Neural progenitor cell (in vitro differentiated cells): ENCODE results near the gene PLCD3.

ENCODE experiments used
- EZH2phosphoT487 ChIP-seq: fragments of 200-600 bp; sonication (generic); IDR thresholded peaks from 2 replicates; pipeline ENCODE4 v1.6.1; 2017; ENCODE audit warnings: antibody characterized with exemption
- TF ChIP-seq, protein P1 (sequence below): fragments of 200-600 bp; sonication (generic); IDR thresholded peaks from 2 replicates; pipeline ENCODE4 v1.5.1; 2017; ENCODE audit warnings: antibody characterized with exemption, mild to moderate bottlenecking

GRCh38 chr17:45060797-45061605 is 71.3 kb downstream of the PLCD3 start, which contains the start of gene NMT1:
- TF ChIP-seq, protein P1, sequence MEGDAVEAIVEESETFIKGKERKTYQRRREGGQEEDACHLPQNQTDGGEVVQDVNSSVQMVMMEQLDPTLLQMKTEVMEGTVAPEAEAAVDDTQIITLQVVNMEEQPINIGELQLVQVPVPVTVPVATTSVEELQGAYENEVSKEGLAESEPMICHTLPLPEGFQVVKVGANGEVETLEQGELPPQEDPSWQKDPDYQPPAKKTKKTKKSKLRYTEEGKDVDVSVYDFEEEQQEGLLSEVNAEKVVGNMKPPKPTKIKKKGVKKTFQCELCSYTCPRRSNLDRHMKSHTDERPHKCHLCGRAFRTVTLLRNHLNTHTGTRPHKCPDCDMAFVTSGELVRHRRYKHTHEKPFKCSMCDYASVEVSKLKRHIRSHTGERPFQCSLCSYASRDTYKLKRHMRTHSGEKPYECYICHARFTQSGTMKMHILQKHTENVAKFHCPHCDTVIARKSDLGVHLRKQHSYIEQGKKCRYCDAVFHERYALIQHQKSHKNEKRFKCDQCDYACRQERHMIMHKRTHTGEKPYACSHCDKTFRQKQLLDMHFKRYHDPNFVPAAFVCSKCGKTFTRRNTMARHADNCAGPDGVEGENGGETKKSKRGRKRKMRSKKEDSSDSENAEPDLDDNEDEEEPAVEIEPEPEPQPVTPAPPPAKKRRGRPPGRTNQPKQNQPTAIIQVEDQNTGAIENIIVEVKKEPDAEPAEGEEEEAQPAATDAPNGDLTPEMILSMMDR = no peak
- no peak for TF ChIP-seq EZH2phosphoT487
